Trophoblast cell (in vitro differentiated cells and primary cell): ENCODE results near the gene HES7.

Experiments
- DNase-seq, 2 donors: peaks; one replicate each; pipeline ENCODE4 v3.0.0-alpha.2; 2016
- H2AFZ ChIP-seq: 2 replicates; pipeline ENCODE4 v1.6.1; 2013; ENCODE audit warnings: low read length, moderate library complexity, mild to moderate bottlenecking; ENCODE audit not compliant: insufficient read depth, poor library complexity
- H2AK5ac ChIP-seq: 2 replicates; pipeline ENCODE4 v1.6.1; 2013; ENCODE audit warnings: mild to moderate bottlenecking, low read length
- H2BK120ac ChIP-seq: 2 replicates; pipeline ENCODE4 v1.6.1; 2013; ENCODE audit warnings: low read length, mild to moderate bottlenecking, moderate library complexity; ENCODE audit not compliant: insufficient read depth, poor library complexity
- H2BK12ac ChIP-seq: 2 replicates; pipeline ENCODE4 v1.6.1; 2013; ENCODE audit warnings: mild to moderate bottlenecking, low read length, moderate library complexity
- H2BK5ac ChIP-seq: 2 replicates; pipeline ENCODE4 v1.6.1; 2013; ENCODE audit warnings: low read length, low read depth, moderate library complexity, mild to moderate bottlenecking; ENCODE audit not compliant: poor library complexity
- H3K14ac ChIP-seq: 2 replicates; pipeline ENCODE4 v1.6.1; 2013; ENCODE audit warnings: mild to moderate bottlenecking, low read length
- H3K18ac ChIP-seq: 2 replicates; pipeline ENCODE4 v1.6.1; 2013; ENCODE audit warnings: mild to moderate bottlenecking, low read length
- H3K23ac ChIP-seq: 2 replicates; pipeline ENCODE4 v1.6.1; 2013; ENCODE audit warnings: low read length
- H3K27ac ChIP-seq: 2 replicates; pipeline ENCODE4 v1.5.1; 2013; ENCODE audit warnings: low read depth, mild to moderate bottlenecking, inconsistent platforms, low read length, moderate library complexity
- H3K27me3 ChIP-seq: 2 replicates; pipeline ENCODE4 v1.6.1; 2013; ENCODE audit warnings: inconsistent platforms, mild to moderate bottlenecking, low read length, moderate library complexity; ENCODE audit not compliant: insufficient read depth
- H3K36me3 ChIP-seq, 2 experiments: 1 replicate in 1 of 2; 2 replicates in 1 of 2; pipeline ENCODE4 v1.6.1; 2013; ENCODE audit warnings: low read length in 2 of 2, mild to moderate bottlenecking in 2 of 2, moderate library complexity in 1 of 2; ENCODE audit not compliant: insufficient read depth in 2 of 2, control insufficient read depth in 1 of 2
- H3K4ac ChIP-seq: 2 replicates; pipeline ENCODE4 v1.6.1; 2013; ENCODE audit warnings: low read depth, mild to moderate bottlenecking, low read length, moderate library complexity
- H3K4me1 ChIP-seq, 2 experiments: 1 replicate in 1 of 2; 2 replicates in 1 of 2; pipeline ENCODE4 v1.6.1; 2013; ENCODE audit warnings: low read length in 2 of 2, mild to moderate bottlenecking in 2 of 2, moderate library complexity in 1 of 2; ENCODE audit not compliant: insufficient read depth in 2 of 2, control insufficient read depth in 1 of 2
- H3K4me2 ChIP-seq: 2 replicates; pipeline ENCODE4 v1.6.1; 2013; ENCODE audit warnings: inconsistent platforms, mild to moderate bottlenecking, low read length, moderate library complexity
- H3K4me3 ChIP-seq: 2 replicates; pipeline ENCODE4 v1.5.1; 2013; ENCODE audit warnings: mild to moderate bottlenecking, low read depth, low read length, inconsistent platforms
- H3K79me1 ChIP-seq: one replicate; pipeline ENCODE4 v1.6.1; 2013; ENCODE audit warnings: low read length
- H3K79me2 ChIP-seq: 2 replicates; pipeline ENCODE4 v1.6.1; 2013; ENCODE audit warnings: low read length, mild to moderate bottlenecking; ENCODE audit not compliant: control insufficient read depth, insufficient read depth, poor library complexity
- H3K9ac ChIP-seq: 2 replicates; pipeline ENCODE4 v1.6.1; 2013; ENCODE audit warnings: mild to moderate bottlenecking, low read length
- H3K9me3 ChIP-seq: 2 replicates; pipeline ENCODE4 v1.6.1; 2013; ENCODE audit warnings: low read depth, mild to moderate bottlenecking, control low read depth, inconsistent platforms, low read length; ENCODE audit not compliant: insufficient read depth
- H4K12ac ChIP-seq: 2 replicates; pipeline ENCODE4 v1.6.1; 2013; ENCODE audit warnings: low read depth, mild to moderate bottlenecking, low read length, moderate library complexity
- H4K8ac ChIP-seq: 2 replicates; pipeline ENCODE4 v1.6.1; 2013; ENCODE audit warnings: low read depth, mild to moderate bottlenecking, low read length, moderate library complexity
- H4K91ac ChIP-seq: one replicate; pipeline ENCODE4 v1.6.1; 2013; ENCODE audit warnings: low read depth, mild to moderate bottlenecking, low read length, moderate library complexity
- WGBS: extraction: QIAGEN DNeasy Blood & Tissue Kit; methylation state at CpG from one replicate; pipeline ENCODE4 v1.1.7; 2013; ENCODE audit warnings: missing lambda C conversion rate; ENCODE audit not compliant: insufficient read length, insufficient coverage; ENCODE audit errors: extremely low coverage; 5-methylcytosine and 5-hydroxymethylcytosine counted together

The HES7 gene

DNA sequence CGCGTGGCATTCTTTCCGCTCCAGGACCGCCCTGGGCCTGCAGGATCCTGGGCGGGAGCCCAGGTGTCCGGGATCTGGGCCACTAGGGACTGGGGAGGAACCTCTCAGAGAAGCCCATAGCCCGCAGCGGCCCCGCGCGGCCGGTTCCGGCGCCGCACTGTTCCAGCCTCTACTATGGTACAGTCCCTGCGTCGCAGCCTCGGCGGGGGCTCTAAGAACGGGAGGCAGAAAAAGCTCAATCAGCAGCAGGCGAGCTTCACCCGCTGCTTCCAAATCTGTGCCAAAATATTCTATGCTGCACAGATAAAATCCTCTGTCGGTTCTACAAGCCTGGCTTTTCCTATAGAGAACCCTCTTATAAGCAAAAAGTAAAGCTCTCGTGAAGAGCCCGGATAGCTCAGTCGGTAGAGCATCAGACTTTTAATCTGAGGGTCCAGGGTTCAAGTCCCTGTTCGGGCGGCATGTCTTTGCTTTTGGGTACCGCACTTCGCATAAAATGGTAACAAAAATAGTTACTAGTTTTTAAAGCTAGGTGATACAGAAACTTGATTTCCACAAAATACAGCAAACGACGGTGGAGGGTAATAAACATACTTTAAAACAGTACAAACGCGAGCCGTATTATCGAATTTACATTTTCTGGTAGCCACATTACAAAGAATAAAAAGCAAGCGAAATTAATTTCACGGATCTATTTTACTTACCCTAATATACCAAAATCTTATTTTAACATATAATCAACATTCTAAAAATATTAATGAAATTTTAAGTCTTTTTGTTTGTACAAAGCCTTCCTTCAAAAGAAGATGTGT is 4.9 kb downstream of the HES7 start:
- Histone ChIP-seq H2BK120ac (no peak overlapping the region), H2BK5ac (no peak overlapping the region), H4K91ac (no peak overlapping the region), H3K18ac (no peak overlapping the region), H3K79me1 (no peaks in the 10 kb centered on the region), H3K14ac (no peak overlapping the region), H3K27me3 (peaks cover 41% of the 10 kb centered on the region), H3K79me2 (no peaks in the 10 kb centered on the region), H2AK5ac (no peak overlapping the region), H4K12ac (no peak overlapping the region), H3K4me2 (peak overlapping the region; percentile 94), H3K4ac (no peak overlapping the region), H3K27ac (no peak overlapping the region), H3K36me3 (no peaks in the 10 kb centered on the region), H4K8ac (no peak overlapping the region), H3K9me3 (peaks cover 3% of the 10 kb centered on the region), H3K4me3 (peak overlapping the region; percentile 62), H2AFZ (peak overlapping the region; percentile 13), H3K9ac (peak overlapping the region; percentile 16), H2BK12ac (no peak overlapping the region), H3K23ac (no peak overlapping the region), H3K4me1 (peaks cover 15 to 30% of the 10 kb centered on the region in 2 experiments)
- no CpG with 5 or more reads among the region's 38 CpGs for WGBS
- peak; percentile 92 for DNase-seq

GRCh38 chr17:8117980-8118768 is 5.7 kb downstream of the HES7 start, which contains the start of gene ALOXE3:
Gene ALOXE3, minus strand, starts transcription at chr17:8118514. Its CDS starts 524 bp downstream, at chr17:8117990.
- H3K9me3 ChIP-seq, result peaks cover 3% of the 10 kb centered on the region
- H2BK5ac ChIP-seq, result no peak within 1 kb of the TSS
- H3K27ac ChIP-seq, result no peak within 1 kb of the TSS
- no peak within 1 kb of the TSS for H2BK12ac ChIP-seq
- WGBS, result no CpG with 5 or more reads among the region's 33 CpGs
- H3K79me2 ChIP-seq, result no peaks in the 10 kb centered on the region
- peak within 1 kb of the TSS; percentile 16 for H3K9ac ChIP-seq
- H3K23ac ChIP-seq, result no peak within 1 kb of the TSS
- no peak within 1 kb of the TSS for H3K4ac ChIP-seq
- no peak within 1 kb of the TSS for H3K14ac ChIP-seq
- H3K18ac ChIP-seq, result no peak within 1 kb of the TSS
- no peaks in the 10 kb centered on the region for H3K79me1 ChIP-seq
- H3K4me3 ChIP-seq, result peak within 1 kb of the TSS; percentile 62
- H3K4me1 ChIP-seq, result peaks cover 7 to 22% of the 10 kb centered on the region in 2 experiments
- peak within 1 kb of the TSS; percentile 94 for H3K4me2 ChIP-seq
- H3K27me3 ChIP-seq, result peaks cover 33% of the 10 kb centered on the region
- H2BK120ac ChIP-seq, result no peak within 1 kb of the TSS
- H4K8ac ChIP-seq, result no peak within 1 kb of the TSS
- no peak within 1 kb of the TSS for H2AK5ac ChIP-seq
- peak; percentile 87 to 93 for DNase-seq
- H2AFZ ChIP-seq, result peak within 1 kb of the TSS; percentile 13
- H3K36me3 ChIP-seq, result no peaks in the 10 kb centered on the region
- no peak within 1 kb of the TSS for H4K12ac ChIP-seq
- H4K91ac ChIP-seq, result no peak within 1 kb of the TSS

GRCh38 chr17:8117367-8117979 is 6.4 kb downstream of the HES7 start:
- Histone ChIP-seq H4K8ac (no peak overlapping the region), H3K79me1 (no peaks in the 10 kb centered on the region), H2BK12ac (no peak overlapping the region), H3K4me3 (peak overlapping the region; percentile 16), H2BK5ac (no peak overlapping the region), H2BK120ac (no peak overlapping the region), H3K4me1 (peaks cover 4 to 16% of the 10 kb centered on the region in 2 experiments), H4K12ac (no peak overlapping the region), H3K4ac (no peak overlapping the region), H3K14ac (no peak overlapping the region), H4K91ac (no peak overlapping the region), H2AK5ac (no peak overlapping the region), H3K79me2 (no peaks in the 10 kb centered on the region), H3K4me2 (peak overlapping the region; percentile 94), H3K27me3 (peaks cover 27% of the 10 kb centered on the region), H3K18ac (no peak overlapping the region), H3K9me3 (peaks cover 2% of the 10 kb centered on the region), H3K36me3 (no peaks in the 10 kb centered on the region), H3K9ac (no peak overlapping the region), H2AFZ (no peak overlapping the region), H3K27ac (no peak overlapping the region), H3K23ac (no peak overlapping the region)
- no CpG with 5 or more reads among the region's 18 CpGs for WGBS
- DNase-seq, result no peak

DNA sequence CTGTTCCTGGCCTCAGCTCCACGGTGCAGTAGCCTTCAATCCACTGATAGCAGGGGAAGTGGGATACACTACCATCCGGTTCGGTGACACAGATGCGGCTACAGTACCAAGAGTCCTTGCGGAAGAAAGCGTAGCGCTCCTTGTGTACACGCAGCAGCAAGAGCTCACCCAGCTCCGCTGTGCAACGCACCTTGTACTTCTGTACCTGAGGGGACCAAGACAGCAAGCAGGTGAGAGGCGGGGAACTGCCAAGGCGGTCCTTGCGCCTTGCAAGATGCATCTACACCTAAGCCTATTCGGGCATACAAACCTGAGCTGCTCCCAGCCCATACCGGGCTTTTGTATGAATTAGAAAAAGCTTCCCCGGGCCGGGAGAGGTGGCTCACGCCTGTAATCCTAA is 7.1 kb downstream of the HES7 start:
- H3K4me2 ChIP-seq, result no peak overlapping the region
- peaks cover 24% of the 10 kb centered on the region for H3K27me3 ChIP-seq
- no peaks in the 10 kb centered on the region for H3K79me1 ChIP-seq
- no peak overlapping the region for H4K12ac ChIP-seq
- no peak overlapping the region for H2BK5ac ChIP-seq
- H4K91ac ChIP-seq, result no peak overlapping the region
- no peak overlapping the region for H4K8ac ChIP-seq
- no CpG with 5 or more reads among the region's 18 CpGs for WGBS
- H3K4me3 ChIP-seq, result peak overlapping the region; percentile 23
- no peak overlapping the region for H2BK120ac ChIP-seq
- no peak overlapping the region for H3K27ac ChIP-seq
- no peak overlapping the region for H3K14ac ChIP-seq
- no peaks in the 10 kb centered on the region for H3K79me2 ChIP-seq
- H3K4ac ChIP-seq, result no peak overlapping the region
- H3K36me3 ChIP-seq, result no peaks in the 10 kb centered on the region
- DNase-seq, result no peak
- H3K4me1 ChIP-seq, result peaks cover 3 to 12% of the 10 kb centered on the region in 2 experiments
- H3K9ac ChIP-seq, result no peak overlapping the region
- no peak overlapping the region for H2AFZ ChIP-seq
- H2BK12ac ChIP-seq, result no peak overlapping the region
- no peak overlapping the region for H3K23ac ChIP-seq
- H3K18ac ChIP-seq, result no peak overlapping the region
- H2AK5ac ChIP-seq, result no peak overlapping the region
- H3K9me3 ChIP-seq, result peaks cover 4% of the 10 kb centered on the region
